ENCODE data around the gene MSANTD3. TPM values are rescaled to one million over a fixed set of nuclear protein-coding genes. Genes with fewer than 3 reads are reported as not detected.

MSANTD3 gene
- total and polyA plus RNA-seq, 4 donors, result 4.3 to 7.4 (median 6.6) TPM

DNA sequence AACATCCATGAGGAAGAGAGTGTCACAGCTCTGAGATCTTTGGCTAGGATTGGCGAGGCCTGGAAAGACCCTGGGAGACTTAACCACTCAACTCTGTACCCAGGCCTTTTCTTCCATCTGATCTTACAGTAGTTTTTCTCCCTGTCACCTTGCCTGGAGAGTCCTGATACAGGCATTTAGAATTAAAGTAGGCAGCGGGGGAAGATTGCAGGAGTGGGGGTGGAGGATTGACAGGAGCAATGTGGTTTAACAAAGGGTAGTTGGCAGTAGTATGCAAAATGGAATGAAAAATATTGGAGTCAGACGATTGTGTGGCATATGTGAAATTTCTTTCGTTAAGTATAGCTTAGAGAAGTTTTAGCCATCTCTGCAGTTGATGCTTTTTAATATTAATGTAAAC is 62.9 kb downstream of the MSANTD3 start (continued):
- no peak for TF ChIP-seq RAD21 (IDR thresholded peaks at IDR 0.05)
- TF ChIP-seq HNF4A (conservative IDR thresholded peaks at IDR 0.05), result no peak
- no peak for TF ChIP-seq FOXA2 (IDR thresholded peaks at IDR 0.05)
- no peak for TF ChIP-seq JUND (IDR thresholded peaks at IDR 0.05)
- TF ChIP-seq, protein P1, sequence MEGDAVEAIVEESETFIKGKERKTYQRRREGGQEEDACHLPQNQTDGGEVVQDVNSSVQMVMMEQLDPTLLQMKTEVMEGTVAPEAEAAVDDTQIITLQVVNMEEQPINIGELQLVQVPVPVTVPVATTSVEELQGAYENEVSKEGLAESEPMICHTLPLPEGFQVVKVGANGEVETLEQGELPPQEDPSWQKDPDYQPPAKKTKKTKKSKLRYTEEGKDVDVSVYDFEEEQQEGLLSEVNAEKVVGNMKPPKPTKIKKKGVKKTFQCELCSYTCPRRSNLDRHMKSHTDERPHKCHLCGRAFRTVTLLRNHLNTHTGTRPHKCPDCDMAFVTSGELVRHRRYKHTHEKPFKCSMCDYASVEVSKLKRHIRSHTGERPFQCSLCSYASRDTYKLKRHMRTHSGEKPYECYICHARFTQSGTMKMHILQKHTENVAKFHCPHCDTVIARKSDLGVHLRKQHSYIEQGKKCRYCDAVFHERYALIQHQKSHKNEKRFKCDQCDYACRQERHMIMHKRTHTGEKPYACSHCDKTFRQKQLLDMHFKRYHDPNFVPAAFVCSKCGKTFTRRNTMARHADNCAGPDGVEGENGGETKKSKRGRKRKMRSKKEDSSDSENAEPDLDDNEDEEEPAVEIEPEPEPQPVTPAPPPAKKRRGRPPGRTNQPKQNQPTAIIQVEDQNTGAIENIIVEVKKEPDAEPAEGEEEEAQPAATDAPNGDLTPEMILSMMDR (IDR thresholded peaks at IDR 0.05; ENCODE audit: low read depth, low read length, missing input control), result no peak
- no peak for TF ChIP-seq SP1 (IDR thresholded peaks at IDR 0.05)
- no peak for TF ChIP-seq GABPA (IDR thresholded peaks at IDR 0.05 in 1 of 2, conservative IDR thresholded peaks at IDR 0.05 in 1 of 2)

GRCh38 chr9:100492952-100493351 is 66.0 kb downstream of the MSANTD3 start:
- H3K4me3 ChIP-seq (ENCODE audit: low read depth in 1 of 3, low read length in 3 of 3), result no peak overlapping the region
- TF ChIP-seq RAD21 (IDR thresholded peaks at IDR 0.05), result peak; percentile 11 to 36
- no peak for TF ChIP-seq TAF1 (conservative IDR thresholded peaks at IDR 0.05)
- no peak for TF ChIP-seq MAX (IDR thresholded peaks at IDR 0.05)
- TF ChIP-seq, protein P2, sequence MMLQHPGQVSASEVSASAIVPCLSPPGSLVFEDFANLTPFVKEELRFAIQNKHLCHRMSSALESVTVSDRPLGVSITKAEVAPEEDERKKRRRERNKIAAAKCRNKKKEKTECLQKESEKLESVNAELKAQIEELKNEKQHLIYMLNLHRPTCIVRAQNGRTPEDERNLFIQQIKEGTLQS (IDR thresholded peaks at IDR 0.05), result no peak
- no peaks in the 10 kb centered on the region for H3K27me3 ChIP-seq (ENCODE audit: control insufficient read depth in 4 of 4, insufficient read depth in 4 of 4, low read length in 3 of 4)
- H3K4me1 ChIP-seq (ENCODE audit: control insufficient read depth in 4 of 4, insufficient read depth in 4 of 4, low read length in 3 of 4), result no peaks in the 10 kb centered on the region
- H3K9ac ChIP-seq (ENCODE audit: low read depth in 1 of 2, low read length in 2 of 2), result no peak overlapping the region
- 85% methylated on average over 2 of the region's 2 CpGs for whole genome bisulfite sequencing
- H3K36me3 ChIP-seq (ENCODE audit: control insufficient read depth in 4 of 4, insufficient read depth in 3 of 4, low read depth in 1 of 4, low read length in 3 of 4), result no peaks in the 10 kb centered on the region
- no peak overlapping the region for H3K27ac ChIP-seq (ENCODE audit: low read depth in 1 of 2, low read length in 2 of 2)
- DNase-seq (ENCODE audit: low spot score), result no peak
- no peaks in the 10 kb centered on the region for H3K9me3 ChIP-seq (ENCODE audit: control insufficient read depth in 4 of 4, low read length in 3 of 4)

DNA sequence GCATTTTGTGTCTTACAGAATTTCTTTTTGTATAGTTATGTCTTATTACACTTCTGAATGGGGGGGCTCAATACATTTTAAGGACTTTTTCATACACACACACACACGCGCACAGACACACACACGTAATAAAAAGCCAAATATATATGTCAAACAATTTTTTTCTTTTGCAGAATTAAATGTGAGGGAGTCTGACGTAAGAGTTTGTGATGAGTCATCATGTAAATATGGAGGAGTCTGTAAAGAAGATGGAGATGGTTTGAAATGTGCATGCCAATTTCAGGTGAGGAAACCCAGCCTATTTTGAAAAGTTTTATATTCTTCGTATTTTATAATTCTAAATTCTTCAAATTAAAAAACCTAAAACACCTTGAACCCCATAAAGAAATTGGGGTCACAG is 71.6 kb downstream of the MSANTD3 start:
- WGBS, result 90% methylated on average over 5 of the region's 5 CpGs
- Histone ChIP-seq H3K9ac (ENCODE audit: low read depth in 1 of 2, low read length in 2 of 2) (no peak overlapping the region), H3K4me3 (ENCODE audit: low read depth in 1 of 3, low read length in 3 of 3) (no peak overlapping the region), H3K36me3 (ENCODE audit: control insufficient read depth in 4 of 4, insufficient read depth in 3 of 4, low read depth in 1 of 4, low read length in 3 of 4) (no peaks in the 10 kb centered on the region), H3K4me1 (ENCODE audit: control insufficient read depth in 4 of 4, insufficient read depth in 4 of 4, low read length in 3 of 4) (no peaks in the 10 kb centered on the region), H3K27ac (ENCODE audit: low read depth in 1 of 2, low read length in 2 of 2) (no peak overlapping the region), H3K27me3 (ENCODE audit: control insufficient read depth in 4 of 4, insufficient read depth in 4 of 4, low read length in 3 of 4) (no peaks in the 10 kb centered on the region), H3K9me3 (ENCODE audit: control insufficient read depth in 4 of 4, low read length in 3 of 4) (no peaks in the 10 kb centered on the region)
- no peak for TF ChIP-seq FOXA2 (IDR thresholded peaks at IDR 0.05)
- TF ChIP-seq FOXA1 (IDR thresholded peaks at IDR 0.05), result no peak
- no peak for TF ChIP-seq EGR1 (IDR thresholded peaks at IDR 0.05; ENCODE audit: low read depth in 2 of 2)
- no peak for TF ChIP-seq JUND (IDR thresholded peaks at IDR 0.05)
- no peak for TF ChIP-seq GABPA (IDR thresholded peaks at IDR 0.05 in 1 of 2, conservative IDR thresholded peaks at IDR 0.05 in 1 of 2)
- no peak for TF ChIP-seq ZBTB33 (IDR thresholded peaks at IDR 0.05)
- TF ChIP-seq YY1 (IDR thresholded peaks at IDR 0.05), result no peak
- no peak for TF ChIP-seq NR2F2 (IDR thresholded peaks at IDR 0.05)
- TF ChIP-seq TAF1 (conservative IDR thresholded peaks at IDR 0.05), result no peak
- TF ChIP-seq MAX (IDR thresholded peaks at IDR 0.05), result no peak
- no peak for TF ChIP-seq REST (IDR thresholded peaks at IDR 0.05)
- TF ChIP-seq RXRA (IDR thresholded peaks at IDR 0.05), result no peak
- TF ChIP-seq SP1 (IDR thresholded peaks at IDR 0.05), result no peak
- TF ChIP-seq HNF4G (IDR thresholded peaks at IDR 0.05), result no peak
- TF ChIP-seq HNF4A (conservative IDR thresholded peaks at IDR 0.05), result no peak
- TF ChIP-seq, protein P2 (IDR thresholded peaks at IDR 0.05), result no peak
- TF ChIP-seq, protein P1 (IDR thresholded peaks at IDR 0.05; ENCODE audit: low read depth, low read length, missing input control), result no peak
- TF ChIP-seq RAD21 (IDR thresholded peaks at IDR 0.05), result no peak
- no peak for DNase-seq (ENCODE audit: low spot score)
